GM23338 (cell line): Measurements from ENCODE around the gene SERPINA9. TPM values are rescaled to one million over a fixed set of nuclear protein-coding genes. Genes with fewer than 3 reads are reported as not detected.

ENCODE experiments used
- ATAC-seq: fragments of 200-7000 bp; cut with Tn5 transposase; 3 replicates; pipeline ENCODE4 v1.9.1; 2020
- DNase-seq: peaks from one replicate; pipeline ENCODE4 v3.0.0-alpha.2; 2015; ENCODE audit warnings: low spot score
- H2AFZ ChIP-seq: fragments of 200-600 bp; sonication (generic); 2 replicates; pipeline ENCODE4 v1.8.0; 2016; ENCODE audit warnings: antibody characterized with exemption, mild to moderate bottlenecking, moderate library complexity
- H3F3A ChIP-seq: fragments of 200-600 bp; sonication (generic); replicated peaks from 2 replicates; pipeline ENCODE4 v1.8.0; 2017; ENCODE audit warnings: antibody characterized with exemption, mixed run types, low read depth
- H3K27ac ChIP-seq: fragments of 200-600 bp; sonication (generic); 2 replicates; pipeline ENCODE4 v1.6.1; 2016; ENCODE audit warnings: low read depth
- H3K27me3 ChIP-seq: fragments of 200-600 bp; sonication (generic); 2 replicates; pipeline ENCODE4 v1.8.0; 2016; ENCODE audit warnings: mild to moderate bottlenecking, mixed run types, moderate library complexity; ENCODE audit not compliant: insufficient read depth
- H3K36me3 ChIP-seq: fragments of 200-600 bp; sonication (generic); 2 replicates; pipeline ENCODE4 v1.8.0; 2016; ENCODE audit warnings: mild to moderate bottlenecking; ENCODE audit not compliant: insufficient read depth
- H3K4me1 ChIP-seq: fragments of 200-600 bp; sonication (generic); 2 replicates; pipeline ENCODE4 v1.8.0; 2016; ENCODE audit warnings: mild to moderate bottlenecking, moderate library complexity; ENCODE audit not compliant: insufficient read depth
- H3K4me2 ChIP-seq: fragments of 200-600 bp; sonication (generic); 2 replicates; pipeline ENCODE4 v1.7.1; 2017; ENCODE audit warnings: mixed run types
- H3K4me3 ChIP-seq: fragments of 200-600 bp; sonication (generic); 2 replicates; pipeline ENCODE4 v1.6.1; 2016; ENCODE audit warnings: mixed run types
- H3K79me2 ChIP-seq: fragments of 200-600 bp; sonication (generic); replicated peaks from 2 replicates; pipeline ENCODE4 v1.8.0; 2017; ENCODE audit warnings: mild to moderate bottlenecking; ENCODE audit not compliant: insufficient read depth
- H3K9me2 ChIP-seq: fragments of 200-600 bp; sonication (generic); 2 replicates; pipeline ENCODE4 v1.8.0; 2017; ENCODE audit not compliant: insufficient read depth
- H4K20me1 ChIP-seq: fragments of 200-600 bp; sonication (generic); replicated peaks from 2 replicates; pipeline ENCODE4 v1.8.0; 2017; ENCODE audit warnings: mild to moderate bottlenecking; ENCODE audit not compliant: insufficient read depth
- H3K27ac Mint-ChIP-seq: 2 replicates; pipeline ENCODE4 v1.8.0; 2020; ENCODE audit warnings: inconsistent platforms, mild to moderate bottlenecking, moderate library complexity, mixed read lengths
- H3K27me3 Mint-ChIP-seq: 3 replicates; pipeline ENCODE4 v1.8.0; 2022; ENCODE audit warnings: low read depth, mild to moderate bottlenecking, moderate library complexity, mixed read lengths, inconsistent platforms; ENCODE audit not compliant: insufficient read depth, poor library complexity
- H3K36me3 Mint-ChIP-seq: 3 replicates; pipeline ENCODE4 v1.8.0; 2021; ENCODE audit warnings: low read depth, mild to moderate bottlenecking, inconsistent platforms, moderate library complexity, mixed read lengths
- H3K4me1 Mint-ChIP-seq: 3 replicates; pipeline ENCODE4 v1.8.0; 2020; ENCODE audit warnings: mild to moderate bottlenecking, inconsistent platforms, mixed read lengths
- H3K4me3 Mint-ChIP-seq: 3 replicates; pipeline ENCODE4 v1.8.0; 2021; ENCODE audit warnings: moderate library complexity, mild to moderate bottlenecking, inconsistent platforms, mixed read lengths
- H3K9me3 Mint-ChIP-seq: 3 replicates; pipeline ENCODE4 v1.8.0; 2020; ENCODE audit warnings: moderate library complexity, mild to moderate bottlenecking, inconsistent platforms, mixed read lengths
- CTCF ChIP-seq, 2 experiments: fragments of 200-600 bp in 1 of 2; sonication (generic) in 1 of 2; conservative IDR thresholded peaks; 2 replicates each; pipeline versions ENCODE4 v1.5.1 to v1.6.1; 2016 to 2017; ENCODE audit warnings: antibody characterized with exemption in 2 of 2, low read depth in 2 of 2, mild to moderate bottlenecking in 2 of 2, moderate library complexity in 1 of 2
- EZH2 ChIP-seq: fragments of 200-600 bp; sonication (generic); IDR thresholded peaks from one replicate; pipeline ENCODE4 v1.8.0; 2017; ENCODE audit warnings: antibody characterized with exemption, mild to moderate bottlenecking, low read depth; ENCODE audit not compliant: unreplicated experiment
- EZH2phosphoT487 ChIP-seq: fragments of 200-600 bp; sonication (generic); IDR thresholded peaks from one replicate; pipeline ENCODE4 v1.8.1; 2018; ENCODE audit warnings: antibody characterized with exemption; ENCODE audit not compliant: unreplicated experiment
- JUNB ChIP-seq: IDR thresholded peaks from one replicate; pipeline ENCODE4 v1.6.1; 2016; ENCODE audit warnings: antibody characterized with exemption; ENCODE audit not compliant: unreplicated experiment
- NANOG ChIP-seq: IDR thresholded peaks from 2 replicates; pipeline ENCODE4 v1.6.1; 2016; ENCODE audit warnings: antibody characterized with exemption, borderline replicate concordance
- POLR2AphosphoS5 ChIP-seq: IDR thresholded peaks from 2 replicates; pipeline ENCODE4 v1.6.1; 2016; ENCODE audit warnings: antibody characterized with exemption, low read depth
- REST ChIP-seq: IDR thresholded peaks from one replicate; pipeline ENCODE4 v1.6.1; 2018; ENCODE audit warnings: antibody characterized with exemption; ENCODE audit not compliant: unreplicated experiment
- STAT1 ChIP-seq: IDR thresholded peaks from one replicate; pipeline ENCODE4 v1.6.1; 2016; ENCODE audit warnings: antibody characterized with exemption; ENCODE audit not compliant: unreplicated experiment
- ZNF331 ChIP-seq: fragments of 250-450 bp; sonication (Bioruptor Pico); IDR thresholded peaks from 2 replicates; pipeline ENCODE4 v1.5.0; 2020; ENCODE audit warnings: low read depth, mild to moderate bottlenecking, moderate library complexity
- polyA plus RNA-seq: library from polyadenylated mRNA; unstranded; fragments of >200 nt; fragmentation: Nextera tagmentation; extraction: Ambion mirVana; gene quantifications from 2 replicates; pipeline ENCODE4 v1.2.1, GENCODE V29; 2016
- total RNA-seq: library from RNA; depleted of rRNA; stranded (reverse); fragments of >200 nt; shearing (Covaris generic); gene quantifications from 2 replicates; pipeline ENCODE4 v1.2.3, GENCODE V29; 2014

Gene SERPINA9
- total and polyA plus RNA-seq, 2 experiments from 2014 or later = not detected

GRCh38 chr14:94465042-94465441 is 11.0 kb downstream of the SERPINA9 start (continued):
- TF ChIP-seq CTCF (conservative IDR thresholded peaks at IDR 0.05; ENCODE audit: low read depth in 2 of 2) (no peak), EZH2phosphoT487 (no peak), POLR2AphosphoS5 (no peak), REST (no peak)

- H3K27me3 ChIP-seq = no peaks in the 10 kb centered on the region
- H3K27ac Mint-ChIP-seq = no peak overlapping the region
- H3K36me3 Mint-ChIP-seq = peaks cover 24% of the 10 kb centered on the region
- H3K27me3 Mint-ChIP-seq = no peaks in the 10 kb centered on the region
- no peaks in the 10 kb centered on the region for H3F3A ChIP-seq
- H3K27ac ChIP-seq = no peak overlapping the region
- H3K36me3 ChIP-seq = no peaks in the 10 kb centered on the region
- H3K9me2 ChIP-seq = peaks cover 13% of the 10 kb centered on the region
- H3K4me1 ChIP-seq = no peaks in the 10 kb centered on the region
- no peak for ATAC-seq
- no peak overlapping the region for H3K4me3 ChIP-seq
- TF ChIP-seq JUNB = no peak
- no peak for TF ChIP-seq NANOG
- no peaks in the 10 kb centered on the region for H3K4me1 Mint-ChIP-seq
- no peak overlapping the region for H3K4me3 Mint-ChIP-seq
- DNase-seq = no peak
- H3K79me2 ChIP-seq = no peaks in the 10 kb centered on the region
- H4K20me1 ChIP-seq = no peaks in the 10 kb centered on the region
- H3K9me3 Mint-ChIP-seq = peaks cover 43% of the 10 kb centered on the region
- H3K4me2 ChIP-seq = no peak overlapping the region
- H2AFZ ChIP-seq = no peak overlapping the region
Observed at GRCh38 chr14:94464290-94464689, 11.7 kb downstream of the SERPINA9 start.

GRCh38 chr14:94462763-94463572 is 13.0 kb downstream of the SERPINA9 start:
- peaks cover 12% of the 10 kb centered on the region for H3K9me2 ChIP-seq
- no peak overlapping the region for H3K27ac ChIP-seq
- no peaks in the 10 kb centered on the region for H3K79me2 ChIP-seq
- H3F3A ChIP-seq = no peaks in the 10 kb centered on the region
- H3K4me3 ChIP-seq = no peak overlapping the region
- H2AFZ ChIP-seq = no peak overlapping the region
- no peaks in the 10 kb centered on the region for H3K36me3 ChIP-seq
- peaks cover 27% of the 10 kb centered on the region for H3K36me3 Mint-ChIP-seq
- ATAC-seq = no peak
- no peaks in the 10 kb centered on the region for H3K4me1 ChIP-seq
- H3K27me3 Mint-ChIP-seq = no peaks in the 10 kb centered on the region
- no peaks in the 10 kb centered on the region for H3K4me1 Mint-ChIP-seq
- no peaks in the 10 kb centered on the region for H4K20me1 ChIP-seq
- H3K27me3 ChIP-seq = no peaks in the 10 kb centered on the region
- H3K27ac Mint-ChIP-seq = no peak overlapping the region
- H3K4me2 ChIP-seq = no peak overlapping the region
- H3K4me3 Mint-ChIP-seq = no peak overlapping the region
- H3K9me3 Mint-ChIP-seq = peaks cover 56% of the 10 kb centered on the region
- DNase-seq = no peak
- TF ChIP-seq EZH2 (no peak), REST (no peak), EZH2phosphoT487 (no peak), STAT1 (no peak), NANOG (no peak), ZNF331 (CRISPR knock-in tag) (no peak)
